Measurements from ENCODE around the gene RAB14. TPM values are rescaled to one million over a fixed set of nuclear protein-coding genes. Genes with fewer than 3 reads are reported as not detected.
"Not testable (repeated sequence)": the region's sequence is repeated elsewhere in the genome, so short reads cannot be mapped to it uniquely, and the experiment has no call there.

Gene RAB14
- polyA plus RNA-seq, 1 donor: 47.0 TPM

- DNase-seq (ENCODE audit: low read depth): no peak
Measured at GRCh38 chr9:121191235-121191634, 10.4 kb downstream of the RAB14 start.

GRCh38 chr9:121189660-121190059 lies 12.0 kb downstream of the RAB14 start:
- no peak for DNase-seq (ENCODE audit: low read depth)

- no peak for DNase-seq (ENCODE audit: low read depth)
Measured at GRCh38 chr9:121189006-121189405, 12.7 kb downstream of the RAB14 start.

- no peak for DNase-seq (ENCODE audit: low read depth)
Measured at GRCh38 chr9:121187636-121188305, 13.9 kb downstream of the RAB14 start.

GRCh38 chr9:121185774-121186403 lies 15.8 kb downstream of the RAB14 start:
- no peak for DNase-seq (ENCODE audit: low read depth)

- DNase-seq (ENCODE audit: low read depth): no peak
Measured at GRCh38 chr9:121185178-121185745, 16.4 kb downstream of the RAB14 start.

- DNase-seq (ENCODE audit: low read depth): no peak
Measured at GRCh38 chr9:121184463-121184862, 17.2 kb downstream of the RAB14 start.

GRCh38 chr9:121183666-121184423 lies 17.8 kb downstream of the RAB14 start:
- no peak for DNase-seq (ENCODE audit: low read depth)

- DNase-seq (ENCODE audit: low read depth): no peak
Measured at GRCh38 chr9:121182989-121183388, 18.7 kb downstream of the RAB14 start.

GRCh38 chr9:121182101-121182836 lies 19.4 kb downstream of the RAB14 start:
- DNase-seq (ENCODE audit: low read depth): no peak

GRCh38 chr9:121179930-121180681 lies 21.6 kb downstream of the RAB14 start:
- DNase-seq (ENCODE audit: low read depth): no peak

- not testable (repeated sequence) for DNase-seq (ENCODE audit: low read depth)
Measured at GRCh38 chr9:121179373-121179721, 22.3 kb downstream of the RAB14 start.

GRCh38 chr9:121178676-121179372 lies 22.8 kb downstream of the RAB14 start:
- DNase-seq (ENCODE audit: low read depth): no peak

GRCh38 chr9:121173501-121173900 lies 28.2 kb downstream of the RAB14 start:
- DNase-seq (ENCODE audit: low read depth): no peak

- no peak for DNase-seq (ENCODE audit: low read depth)
Measured at GRCh38 chr9:121172726-121173487, 28.8 kb downstream of the RAB14 start.

- DNase-seq (ENCODE audit: low read depth): no peak
Measured at GRCh38 chr9:121171236-121171635, 30.4 kb downstream of the RAB14 start.

- DNase-seq (ENCODE audit: low read depth): no peak
Measured at GRCh38 chr9:121169094-121169601, 32.5 kb downstream of the RAB14 start.

GRCh38 chr9:121168052-121168451 lies 33.6 kb downstream of the RAB14 start:
- DNase-seq (ENCODE audit: low read depth): no peak

- DNase-seq (ENCODE audit: low read depth): no peak
Measured at GRCh38 chr9:121160025-121160424, 41.6 kb downstream of the RAB14 start.

- no peak for DNase-seq (ENCODE audit: low read depth)
Measured at GRCh38 chr9:121157939-121158338, 43.7 kb downstream of the RAB14 start.

Data from forelimb muscle (tissue), 1 donor.